OCI-LY3 (cell line): ENCODE measurements around the gene AGAP1.
A peak's percentile ranks its signal among the peaks of the same experiment; 100 is the strongest.

Source experiments
- H2AFZ ChIP-seq: fragments of 200-600, 300-600 bp; shearing (Covaris generic); 2 replicates; pipeline ENCODE4 v1.6.0; 2014; ENCODE audit warnings: antibody characterized with exemption, low read depth, low read length
- H3K27ac ChIP-seq: fragments of 200-600, 300-600 bp; sonication (generic); 2 replicates; pipeline ENCODE4 v1.5.1; 2014; ENCODE audit warnings: mild to moderate bottlenecking, low read length, moderate library complexity, mixed read lengths
- H3K27me3 ChIP-seq: fragments of 200-600, 300-600 bp; sonication (generic); 2 replicates; pipeline ENCODE4 v1.6.1; 2014; ENCODE audit warnings: low read depth, low read length, mixed read lengths
- H3K36me3 ChIP-seq: fragments of 200-600, 300-600 bp; sonication (generic); replicated peaks from 2 replicates; pipeline ENCODE3; 2014; ENCODE audit warnings: low read depth, low read length, mixed read lengths
- H3K4me1 ChIP-seq: fragments of 300-600, 200-600 bp; sonication (generic); 2 replicates; pipeline ENCODE4 v1.6.1; 2014; ENCODE audit warnings: low read length, mixed read lengths
- H3K4me2 ChIP-seq: fragments of 200-600, 300-600 bp; sonication (generic); 2 replicates; pipeline ENCODE4 v1.6.1; 2014; ENCODE audit warnings: low read length, mixed read lengths
- H3K4me3 ChIP-seq: fragments of 300-600, 200-600 bp; sonication (generic); 2 replicates; pipeline ENCODE4 v1.5.1; 2014; ENCODE audit warnings: antibody characterized with exemption, mild to moderate bottlenecking, low read length, moderate library complexity
- H3K79me2 ChIP-seq: fragments of 300-600, 200-600 bp; shearing (Covaris generic); 2 replicates; pipeline ENCODE4 v1.6.1; 2014; ENCODE audit warnings: mild to moderate bottlenecking, low read length, mixed read lengths
- H3K9ac ChIP-seq: fragments of 300-600, 200-600 bp; shearing (Covaris generic); 2 replicates; pipeline ENCODE4 v1.6.0; 2014; ENCODE audit warnings: mild to moderate bottlenecking, low read length, moderate library complexity
- H3K9me3 ChIP-seq: fragments of 200-600, 300-600 bp; shearing (Covaris generic); 2 replicates; pipeline ENCODE4 v1.6.1; 2014; ENCODE audit warnings: low read length, mixed read lengths; ENCODE audit not compliant: insufficient read depth
- H4K20me1 ChIP-seq: fragments of 200-600, 300-600 bp; sonication (generic); 2 replicates; pipeline ENCODE4 v1.6.1; 2016; ENCODE audit warnings: low read length, mixed read lengths; ENCODE audit not compliant: insufficient read depth
- EZH2phosphoT487 ChIP-seq: fragments of 200-600 bp; shearing (Covaris generic); IDR thresholded peaks from 2 replicates; pipeline ENCODE4 v1.6.1; 2018; ENCODE audit warnings: antibody characterized with exemption, mixed run types, low read depth
- TF ChIP-seq, protein P1 (sequence below): fragments of 200-600, 300-600 bp; sonication (generic); IDR thresholded peaks from 2 replicates; pipeline ENCODE4 v1.5.1; 2014; ENCODE audit warnings: antibody characterized with exemption, low read length, low read depth

Gene AGAP1

DNA sequence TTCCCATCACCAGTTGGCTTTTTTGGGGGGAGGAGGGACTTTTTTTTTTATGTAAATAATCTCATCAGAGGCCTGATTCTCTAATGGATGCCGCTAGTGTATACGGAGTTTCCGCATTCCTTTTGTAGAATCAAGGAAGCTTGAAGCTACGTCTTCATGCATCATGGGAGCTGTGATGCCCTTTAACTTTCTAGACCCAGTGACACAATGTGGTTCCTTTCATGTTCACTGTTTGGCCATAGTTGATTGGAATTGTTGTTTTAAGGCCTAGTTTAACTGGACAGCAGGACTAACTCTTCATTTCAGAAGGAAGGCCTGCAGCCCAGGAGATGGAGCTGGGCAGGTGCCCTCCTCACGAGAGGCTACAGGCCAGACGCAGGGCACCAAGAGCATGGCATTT, 287.9 kb downstream of the AGAP1 start:
- Histone ChIP-seq H3K4me1 (no peaks in the 10 kb centered on the region), H3K79me2 (no peaks in the 10 kb centered on the region), H3K4me3 (no peak overlapping the region), H3K27ac (no peak overlapping the region), H4K20me1 (no peaks in the 10 kb centered on the region), H3K4me2 (no peak overlapping the region), H3K9me3 (no peaks in the 10 kb centered on the region), H3K9ac (no peak overlapping the region), H2AFZ (no peak overlapping the region), H3K36me3 (no peaks in the 10 kb centered on the region), H3K27me3 (no peaks in the 10 kb centered on the region)
- TF ChIP-seq EZH2phosphoT487 = no peak
- TF ChIP-seq, protein P1, sequence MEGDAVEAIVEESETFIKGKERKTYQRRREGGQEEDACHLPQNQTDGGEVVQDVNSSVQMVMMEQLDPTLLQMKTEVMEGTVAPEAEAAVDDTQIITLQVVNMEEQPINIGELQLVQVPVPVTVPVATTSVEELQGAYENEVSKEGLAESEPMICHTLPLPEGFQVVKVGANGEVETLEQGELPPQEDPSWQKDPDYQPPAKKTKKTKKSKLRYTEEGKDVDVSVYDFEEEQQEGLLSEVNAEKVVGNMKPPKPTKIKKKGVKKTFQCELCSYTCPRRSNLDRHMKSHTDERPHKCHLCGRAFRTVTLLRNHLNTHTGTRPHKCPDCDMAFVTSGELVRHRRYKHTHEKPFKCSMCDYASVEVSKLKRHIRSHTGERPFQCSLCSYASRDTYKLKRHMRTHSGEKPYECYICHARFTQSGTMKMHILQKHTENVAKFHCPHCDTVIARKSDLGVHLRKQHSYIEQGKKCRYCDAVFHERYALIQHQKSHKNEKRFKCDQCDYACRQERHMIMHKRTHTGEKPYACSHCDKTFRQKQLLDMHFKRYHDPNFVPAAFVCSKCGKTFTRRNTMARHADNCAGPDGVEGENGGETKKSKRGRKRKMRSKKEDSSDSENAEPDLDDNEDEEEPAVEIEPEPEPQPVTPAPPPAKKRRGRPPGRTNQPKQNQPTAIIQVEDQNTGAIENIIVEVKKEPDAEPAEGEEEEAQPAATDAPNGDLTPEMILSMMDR = no peak

DNA sequence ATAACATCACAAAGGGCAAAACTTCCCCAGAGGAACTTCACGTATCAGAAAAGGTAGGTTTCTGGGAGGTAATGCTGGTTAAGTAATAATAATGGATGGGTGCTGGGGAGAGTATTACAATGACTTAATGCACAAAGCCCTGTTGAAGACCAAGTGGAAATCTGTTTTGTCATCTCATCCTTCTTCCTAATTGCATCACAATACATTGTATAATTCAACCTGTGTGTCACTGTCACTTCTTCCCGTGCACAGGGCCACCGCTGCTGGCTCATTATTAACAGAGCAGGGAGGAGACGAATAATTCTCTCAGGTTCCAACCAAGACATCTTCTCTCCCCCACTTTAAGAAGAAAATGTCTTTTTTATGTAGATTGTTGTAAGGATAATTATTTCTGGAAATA, 290.9 kb downstream of the AGAP1 start:
- Histone ChIP-seq H3K27ac (no peak overlapping the region), H4K20me1 (no peaks in the 10 kb centered on the region), H3K4me1 (no peaks in the 10 kb centered on the region), H3K4me2 (no peak overlapping the region), H3K9ac (no peak overlapping the region), H3K4me3 (no peak overlapping the region), H3K79me2 (no peaks in the 10 kb centered on the region), H3K36me3 (no peaks in the 10 kb centered on the region), H2AFZ (no peak overlapping the region), H3K27me3 (no peaks in the 10 kb centered on the region), H3K9me3 (no peaks in the 10 kb centered on the region)
- TF ChIP-seq, protein P1 = no peak
- no peak for TF ChIP-seq EZH2phosphoT487

- no peak overlapping the region for H3K27ac ChIP-seq
- H3K27me3 ChIP-seq = no peaks in the 10 kb centered on the region
- no peaks in the 10 kb centered on the region for H3K9me3 ChIP-seq
- no peaks in the 10 kb centered on the region for H3K36me3 ChIP-seq
- no peaks in the 10 kb centered on the region for H3K79me2 ChIP-seq
- no peak overlapping the region for H3K4me3 ChIP-seq
- H4K20me1 ChIP-seq = no peaks in the 10 kb centered on the region
- H2AFZ ChIP-seq = no peak overlapping the region
- no peaks in the 10 kb centered on the region for H3K4me1 ChIP-seq
- no peak for TF ChIP-seq EZH2phosphoT487
- TF ChIP-seq, protein P1 = no peak
- H3K9ac ChIP-seq = no peak overlapping the region
- H3K4me2 ChIP-seq = no peak overlapping the region
Observed at GRCh38 chr2:235789552-235789951, 295.7 kb downstream of the AGAP1 start.

- no peak for TF ChIP-seq EZH2phosphoT487
- TF ChIP-seq, protein P1 = peak; percentile 9; the same call in 1 of the 2 replicates
- no peaks in the 10 kb centered on the region for H3K4me1 ChIP-seq
- H3K9me3 ChIP-seq = no peaks in the 10 kb centered on the region
- H3K4me2 ChIP-seq = no peak overlapping the region
- no peaks in the 10 kb centered on the region for H3K79me2 ChIP-seq
- no peaks in the 10 kb centered on the region for H3K36me3 ChIP-seq
- no peak overlapping the region for H3K27ac ChIP-seq
- no peak overlapping the region for H2AFZ ChIP-seq
- H4K20me1 ChIP-seq = no peaks in the 10 kb centered on the region
- H3K4me3 ChIP-seq = no peak overlapping the region
- H3K9ac ChIP-seq = no peak overlapping the region
- H3K27me3 ChIP-seq = no peaks in the 10 kb centered on the region
Observed at GRCh38 chr2:235793163-235793752, 299.4 kb downstream of the AGAP1 start.
